H1 (cell line): Measurements from ENCODE around the gene GSTT4. TPM values are rescaled to one million over a fixed set of nuclear protein-coding genes. Genes with fewer than 3 reads are reported as not detected.

Experiments
- CHD7 ChIP-seq: fragments of 300-600 bp; sonication (generic); IDR thresholded peaks from 2 replicates; pipeline ENCODE4 v1.7.1; 2012; ENCODE audit warnings: low read length, moderate library complexity, mild to moderate bottlenecking, inconsistent platforms; ENCODE audit not compliant: insufficient replicate concordance
- CTBP2 ChIP-seq: IDR thresholded peaks from 2 replicates; pipeline ENCODE4 v1.7.0; 2011; ENCODE audit warnings: borderline replicate concordance, mild to moderate bottlenecking, moderate library complexity, mixed read lengths, low read length; ENCODE audit not compliant: insufficient read depth, insufficient read length
- KDM5A ChIP-seq: fragments of 200-600 bp; IDR thresholded peaks from 2 replicates; pipeline ENCODE4 v1.7.1; 2012; ENCODE audit warnings: mild to moderate bottlenecking, low read length, inconsistent platforms, mixed read lengths
- NANOG ChIP-seq: IDR thresholded peaks from 2 replicates; pipeline ENCODE4 v1.6.1; 2011; ENCODE audit warnings: low read length, low read depth, mild to moderate bottlenecking, inconsistent platforms; ENCODE audit not compliant: insufficient read depth, poor library complexity, severe bottlenecking
- NRF1 ChIP-seq: IDR thresholded peaks from 2 replicates; pipeline ENCODE4 v1.6.1; 2011; ENCODE audit warnings: mild to moderate bottlenecking, low read depth, low read length, improper control_type of control experiment
- SP2 ChIP-seq: IDR thresholded peaks from 2 replicates; pipeline ENCODE4 v1.6.1; 2012; ENCODE audit warnings: mild to moderate bottlenecking, low read length, inconsistent platforms
- SUZ12 ChIP-seq: fragments of 200-600 bp; sonication (generic); IDR thresholded peaks from 2 replicates; pipeline ENCODE4 v1.6.1; 2012; ENCODE audit warnings: mild to moderate bottlenecking, inconsistent platforms, low read length, moderate library complexity, mixed read lengths
- polyA plus RNA-seq, 7 experiments: library from polyadenylated mRNA; depleted of rRNA in 3 of 7; stranded (reverse) in 5 of 7; unstranded in 2 of 7; fragments of >200 nt in 5 of 7; fragments of 200-250 nt in 2 of 7; gene quantifications; 1 replicate in 5 of 7; 2 replicates in 1 of 7; 4 replicates in 1 of 7; pipeline versions ENCODE4 v1.2.1 to v1.2.3, GENCODE V29; 2011 to 2013; ENCODE audit warnings: missing spikeins in 2 of 7, mixed read lengths in 2 of 7
- total RNA-seq: library from RNA; stranded (reverse); fragmentation: NEBNext Ultra II Directional; extraction: Animal tissue kit (Norgen Biotek cat#: 25700); gene quantifications from 2 replicates; pipeline ENCODE4 v1.2.1, GENCODE V29; 2021

GSTT4 gene
- total and polyA plus RNA-seq, 2 of the 8 experiments (the other 6 are each of a cell fraction or from before 2014, with no cell fraction given) = 0.14 TPM; not detected in 1

GRCh38 chr22:24051568-24051967, 46.3 kb upstream of the GSTT4 start (continued):
- no peak for TF ChIP-seq CHD7
- no peak for TF ChIP-seq SP2
- no peak for TF ChIP-seq KDM5A
- no peak for TF ChIP-seq SUZ12
- no peak for TF ChIP-seq CTBP2
- TF ChIP-seq NRF1 = no peak
- TF ChIP-seq NANOG = no peak
- TF ChIP-seq, all 59 proteins: peak for 0
